ENCODE measurements around the gene TXNL1. TPM values are rescaled to one million over a fixed set of nuclear protein-coding genes. Genes with fewer than 3 reads are reported as not detected.

The TXNL1 gene
- total RNA-seq, 2 experiments from 2014 or later = 41.5 to 41.6 TPM

- no peak overlapping the region for H3K4me3 ChIP-seq (ENCODE audit: low read length)
- no peaks in the 10 kb centered on the region for H3K27me3 Mint-ChIP-seq
- intact Hi-C loops (cut with DNase I, micrococcal nuclease) = no loop called here
- H3K4me3 Mint-ChIP-seq = no peak overlapping the region
- peaks cover 23% of the 10 kb centered on the region for H3K36me3 ChIP-seq (ENCODE audit: insufficient read depth, low read length)
- ATAC-seq (ENCODE audit: poor library complexity) = no peak
- TF ChIP-seq CTCF (IDR thresholded peaks at IDR 0.05) = no peak
- CTCF ChIA-PET = no interaction called here
- peaks cover 6% of the 10 kb centered on the region for H3K4me1 Mint-ChIP-seq (ENCODE audit: low read depth)
- H3K36me3 Mint-ChIP-seq (ENCODE audit: low read depth) = peaks cover 60% of the 10 kb centered on the region
- POLR2A ChIA-PET = no interaction called here
- H3K27ac ChIP-seq (ENCODE audit: low read depth in 1 of 2, low read length in 2 of 2) = no peak overlapping the region
- no peaks in the 10 kb centered on the region for H3K27me3 ChIP-seq (ENCODE audit: control insufficient read depth in 1 of 2, insufficient read depth in 2 of 2, low read length in 2 of 2)
- H3K9me3 Mint-ChIP-seq = no peaks in the 10 kb centered on the region
- H3K4me1 ChIP-seq (ENCODE audit: insufficient read depth, low read length) = no peaks in the 10 kb centered on the region
- DNase-seq = no peak
- H3K27ac Mint-ChIP-seq = no peak overlapping the region
- H3K9me3 ChIP-seq (ENCODE audit: control insufficient read depth in 1 of 2, insufficient read depth in 1 of 2, low read length in 2 of 2) = no peaks in the 10 kb centered on the region
These were observed 38.2 kb upstream of the TXNL1 start for GRCh38 chr18:56676639-56677038.

- no peak overlapping the region for H3K4me3 ChIP-seq (ENCODE audit: low read length)
- Mint-ChIP-seq H3K27ac (no peak overlapping the region), H3K4me3 (no peak overlapping the region), H3K36me3 (ENCODE audit: low read depth) (peaks cover 45% of the 10 kb centered on the region), H3K4me1 (ENCODE audit: low read depth) (peaks cover 38% of the 10 kb centered on the region), H3K27me3 (no peaks in the 10 kb centered on the region), H3K9me3 (no peaks in the 10 kb centered on the region)
- no peaks in the 10 kb centered on the region for H3K27me3 ChIP-seq (ENCODE audit: control insufficient read depth in 1 of 2, insufficient read depth in 2 of 2, low read length in 2 of 2)
- POLR2A ChIA-PET = no interaction called here
- peaks cover 15% of the 10 kb centered on the region for H3K36me3 ChIP-seq (ENCODE audit: insufficient read depth, low read length)
- no peaks in the 10 kb centered on the region for H3K4me1 ChIP-seq (ENCODE audit: insufficient read depth, low read length)
- CTCF ChIA-PET = no interaction called here
- ATAC-seq (ENCODE audit: poor library complexity) (no peak), DNase-seq (no peak)
- no peak for TF ChIP-seq CTCF (IDR thresholded peaks at IDR 0.05)
- no peaks in the 10 kb centered on the region for H3K9me3 ChIP-seq (ENCODE audit: control insufficient read depth in 1 of 2, insufficient read depth in 1 of 2, low read length in 2 of 2)
- no peak overlapping the region for H3K27ac ChIP-seq (ENCODE audit: low read depth in 1 of 2, low read length in 2 of 2)
- intact Hi-C loops (cut with DNase I, micrococcal nuclease) = no loop called here
These were observed 34.6 kb upstream of the TXNL1 start for GRCh38 chr18:56672981-56673380.

GRCh38 chr18:56672391-56672790 lies 34.0 kb upstream of the TXNL1 start:
- intact Hi-C loops (cut with DNase I, micrococcal nuclease) = no loop called here
- H3K9me3 ChIP-seq (ENCODE audit: control insufficient read depth in 1 of 2, insufficient read depth in 1 of 2, low read length in 2 of 2) = no peaks in the 10 kb centered on the region
- peaks cover 43% of the 10 kb centered on the region for H3K4me1 Mint-ChIP-seq (ENCODE audit: low read depth)
- ChIA-PET POLR2A (no interaction called here), CTCF (no interaction called here)
- DNase-seq (no peak), ATAC-seq (ENCODE audit: poor library complexity) (no peak)
- H3K4me3 ChIP-seq (ENCODE audit: low read length) = no peak overlapping the region
- H3K36me3 ChIP-seq (ENCODE audit: insufficient read depth, low read length) = peaks cover 15% of the 10 kb centered on the region
- no peak overlapping the region for H3K27ac ChIP-seq (ENCODE audit: low read depth in 1 of 2, low read length in 2 of 2)
- H3K4me1 ChIP-seq (ENCODE audit: insufficient read depth, low read length) = no peaks in the 10 kb centered on the region
- H3K9me3 Mint-ChIP-seq = no peaks in the 10 kb centered on the region
- H3K27me3 Mint-ChIP-seq = no peaks in the 10 kb centered on the region
- TF ChIP-seq CTCF (IDR thresholded peaks at IDR 0.05) = no peak
- peaks cover 39% of the 10 kb centered on the region for H3K36me3 Mint-ChIP-seq (ENCODE audit: low read depth)
- H3K4me3 Mint-ChIP-seq = no peak overlapping the region
- no peaks in the 10 kb centered on the region for H3K27me3 ChIP-seq (ENCODE audit: control insufficient read depth in 1 of 2, insufficient read depth in 2 of 2, low read length in 2 of 2)
- no peak overlapping the region for H3K27ac Mint-ChIP-seq

All from CD4-positive, alpha-beta T cell (primary cell).